GM21619 (cell line): ENCODE measurements around the gene TAC3.

ENCODE experiments used
- ATAC-seq: cut with Tn5 transposase; IDR thresholded peaks from one replicate; pipeline ENCODE4 v1.9.1; 2021; ENCODE audit not compliant: unreplicated experiment

The TAC3 gene

DNA sequence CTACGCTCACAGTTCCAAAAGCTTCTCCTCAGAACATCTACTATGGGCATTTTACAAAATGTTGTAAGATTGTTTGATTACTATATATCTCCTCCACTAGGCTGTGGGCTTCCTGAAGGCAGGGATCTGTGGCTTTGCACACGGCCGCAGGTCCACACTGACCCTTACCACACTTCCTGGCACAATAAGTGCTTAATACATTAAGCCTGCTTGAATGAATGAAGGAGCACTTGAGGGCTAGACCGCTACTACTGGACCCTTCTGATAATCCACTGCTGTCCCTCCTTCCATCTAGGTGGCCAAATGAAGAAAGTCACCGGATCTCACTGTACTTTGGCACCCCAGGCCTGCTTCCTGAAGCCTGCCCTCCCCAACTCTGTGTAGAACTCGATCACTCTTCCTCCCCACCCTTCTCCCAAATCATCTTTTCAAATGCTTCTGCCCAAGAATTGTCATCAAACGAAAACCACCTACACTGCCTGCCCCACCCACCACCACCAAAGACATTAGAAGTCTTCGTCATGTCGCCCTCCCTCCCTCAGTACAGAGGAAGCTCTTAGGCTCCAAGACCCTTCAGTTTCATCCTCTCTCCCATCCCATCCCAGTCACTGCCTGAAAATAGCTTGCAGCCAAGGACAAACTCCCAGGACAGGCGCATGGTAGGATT is 9.4 kb downstream of the TAC3 start:
- no peak for ATAC-seq

DNA sequence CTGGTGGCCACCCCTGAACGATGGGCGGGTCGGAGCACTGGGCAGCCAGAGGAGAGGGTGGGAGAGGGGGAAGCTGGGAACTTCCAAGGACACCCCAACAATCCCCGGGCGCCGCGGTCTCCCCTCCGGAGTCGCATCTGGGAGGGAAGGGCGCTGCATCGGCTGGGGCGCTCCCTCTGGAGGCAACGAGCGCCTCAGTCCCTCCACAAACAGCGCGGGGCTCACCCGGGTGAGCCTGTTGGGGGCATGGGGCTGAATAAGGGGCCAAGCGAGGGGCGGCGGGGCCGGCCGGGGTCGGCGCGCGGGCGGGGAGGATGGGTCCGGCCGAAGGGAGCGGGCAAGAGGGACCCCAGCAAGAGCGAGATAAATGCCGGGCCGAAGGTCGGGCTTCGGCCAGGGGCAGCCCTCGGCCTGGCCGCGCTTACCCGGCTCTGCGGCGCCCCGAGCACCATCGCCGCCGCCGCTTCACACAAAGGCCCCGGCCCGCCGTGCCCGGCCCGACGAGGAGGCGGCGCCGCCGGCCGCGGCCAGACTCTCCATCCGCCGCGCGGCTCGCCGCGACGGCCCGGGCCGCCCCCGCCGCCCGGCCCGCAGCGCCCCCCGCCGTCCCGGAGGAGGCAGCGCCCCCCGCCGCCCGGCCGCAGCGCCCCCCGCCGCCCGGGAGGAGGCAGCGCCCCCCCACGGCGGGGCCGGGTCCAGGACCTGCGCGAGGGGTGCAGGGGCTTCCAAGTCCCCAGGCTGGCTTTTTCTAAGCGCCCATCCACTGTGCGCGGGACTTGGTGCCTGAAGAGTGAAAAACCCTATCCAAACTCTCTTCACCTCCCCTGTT is 10.1 kb downstream of the TAC3 start, which contains the start of gene ZBTB39:
ZBTB39 (minus strand) TSS at position 567 of the 829 bp plus-strand sequence. CDS start 1,629 bp downstream, outside the sequence.
- peak; percentile 59 for ATAC-seq

DNA sequence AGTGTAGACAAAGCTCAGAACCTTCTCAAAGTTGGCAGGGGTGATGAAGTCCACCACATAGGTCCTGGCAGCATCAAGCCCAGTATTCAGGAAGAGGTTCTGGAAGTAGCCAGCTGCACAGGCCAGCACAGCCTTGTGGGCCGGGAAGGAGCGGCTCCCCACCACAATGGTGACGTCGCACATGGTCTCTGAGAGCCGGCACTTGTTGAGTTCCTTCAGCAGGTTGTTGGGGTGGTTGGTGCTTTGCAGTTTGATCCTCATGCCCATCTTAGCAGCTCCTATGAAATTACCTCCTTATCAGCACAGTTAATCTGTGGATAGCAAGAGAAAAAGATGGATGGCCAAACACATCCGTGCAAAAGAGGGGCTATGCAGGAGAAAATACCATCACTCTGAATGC is 11.7 kb downstream of the TAC3 start:
- no peak for ATAC-seq

DNA sequence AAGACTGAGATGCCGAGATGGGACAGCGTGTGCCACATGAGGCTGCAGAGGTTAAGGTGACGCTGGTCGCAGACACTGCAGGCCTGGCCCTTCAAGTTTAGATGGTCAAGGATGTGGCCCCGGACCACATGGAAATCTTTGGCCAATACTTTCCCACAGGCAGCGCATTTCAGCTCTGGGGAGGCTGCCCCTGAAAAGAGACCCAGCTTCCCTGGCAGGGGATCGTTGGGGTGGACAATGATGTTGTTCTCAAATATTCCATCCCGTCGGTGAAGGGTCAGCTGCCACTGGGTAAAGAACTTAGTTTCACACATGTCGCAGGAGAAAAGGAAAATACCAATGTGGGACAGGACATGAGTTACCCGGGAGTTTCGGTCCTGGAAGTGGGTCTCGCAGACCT is 12.9 kb downstream of the TAC3 start:
- no peak for ATAC-seq

DNA sequence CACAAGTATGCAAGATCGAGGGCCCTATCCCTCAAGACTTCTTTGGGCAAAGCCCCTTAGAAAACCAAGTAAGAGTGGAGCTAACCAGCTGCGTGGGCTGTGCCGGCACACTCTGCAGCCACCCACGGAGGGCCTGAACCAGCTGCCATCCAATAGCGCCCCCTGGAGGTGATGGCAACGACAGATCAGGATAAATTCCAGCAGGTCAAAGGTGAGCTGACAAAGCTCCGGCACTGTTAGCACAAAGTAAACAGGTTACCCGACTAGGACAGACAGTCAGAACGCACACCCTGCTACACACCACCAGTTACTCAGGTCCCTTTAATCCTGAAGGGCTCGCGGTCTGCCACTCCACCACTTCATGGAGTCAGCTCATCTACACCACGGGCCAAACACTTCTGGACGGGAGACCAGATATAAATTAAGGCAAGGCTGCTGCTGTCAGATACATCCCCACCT is 14.9 kb downstream of the TAC3 start:
- ATAC-seq = no peak

DNA sequence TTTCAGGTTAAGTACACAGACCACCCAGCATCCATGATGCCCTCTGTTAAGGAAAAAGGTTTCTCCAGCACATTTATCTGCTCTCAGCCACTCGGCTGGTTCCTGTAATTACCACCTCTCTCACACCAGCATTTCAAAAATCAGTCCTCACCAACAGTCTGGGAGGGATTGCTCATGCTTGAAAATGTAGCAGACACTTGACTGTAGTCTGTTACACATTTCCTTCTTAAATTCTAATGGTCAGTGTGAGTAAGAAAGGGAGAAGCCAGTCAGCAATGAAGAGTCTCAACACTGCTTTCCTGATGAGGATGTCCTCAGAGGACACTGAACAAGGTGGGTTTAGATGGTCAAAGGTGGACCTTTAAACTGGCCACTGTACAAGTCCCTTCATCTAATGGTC is 15.9 kb downstream of the TAC3 start:
- no peak for ATAC-seq

DNA sequence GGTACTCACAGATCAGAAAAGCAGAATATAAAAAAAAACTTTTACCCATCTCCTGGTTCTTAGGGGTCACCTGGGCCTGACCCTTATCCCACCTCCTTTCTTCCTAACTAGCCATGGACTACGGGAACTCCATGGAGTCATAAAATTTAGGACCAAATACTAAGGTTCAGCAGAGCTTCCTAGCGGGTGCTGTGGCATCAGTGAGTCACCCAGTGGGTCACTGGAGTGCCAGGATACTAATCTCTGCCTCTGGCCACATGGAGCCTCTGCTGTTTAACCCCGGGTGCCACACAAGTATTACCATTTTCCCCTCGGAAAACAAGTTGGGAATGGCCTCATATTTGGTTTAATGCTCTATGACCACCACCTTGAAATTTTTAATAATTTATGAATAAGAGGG is 16.9 kb downstream of the TAC3 start:
- no peak for ATAC-seq

DNA sequence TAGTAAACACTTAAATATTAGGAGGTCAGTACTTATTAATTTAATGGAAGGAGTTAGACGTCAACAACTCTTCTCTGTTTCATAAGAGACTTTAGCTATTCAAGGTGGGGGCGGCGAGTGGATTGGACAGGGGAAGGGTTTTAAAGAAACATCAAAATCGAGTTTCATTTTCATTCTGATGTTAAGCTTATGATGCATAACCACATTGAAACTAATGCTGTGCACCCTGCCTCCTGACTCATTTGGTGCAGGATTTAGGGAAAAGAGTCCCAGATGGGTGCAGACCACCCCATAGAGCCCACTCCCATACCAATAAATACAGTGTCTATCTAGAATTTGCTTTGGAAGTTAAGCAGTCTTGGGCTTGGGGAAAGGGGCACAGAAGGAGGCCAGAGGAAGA is 17.3 kb downstream of the TAC3 start:
- ATAC-seq = peak; percentile 73

DNA sequence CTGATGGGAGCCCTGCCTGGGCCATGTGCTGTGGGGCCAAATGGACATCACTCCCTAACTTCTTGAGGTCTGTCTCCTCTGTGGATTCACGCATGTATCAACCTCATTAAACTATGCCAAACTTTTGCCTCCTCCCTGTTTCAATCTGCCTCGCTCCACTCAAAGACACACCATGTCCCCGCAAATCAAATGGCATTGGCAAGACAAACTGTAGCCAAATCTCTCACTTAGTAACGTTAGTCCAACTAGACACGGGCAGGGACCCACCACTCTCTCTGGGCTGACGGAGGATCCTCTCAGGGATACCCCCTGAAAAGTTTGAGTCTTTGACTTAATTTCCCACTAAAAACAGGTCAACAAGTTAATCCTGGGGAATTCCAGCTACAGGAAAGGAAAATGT is 18.0 kb downstream of the TAC3 start:
- no peak for ATAC-seq

DNA sequence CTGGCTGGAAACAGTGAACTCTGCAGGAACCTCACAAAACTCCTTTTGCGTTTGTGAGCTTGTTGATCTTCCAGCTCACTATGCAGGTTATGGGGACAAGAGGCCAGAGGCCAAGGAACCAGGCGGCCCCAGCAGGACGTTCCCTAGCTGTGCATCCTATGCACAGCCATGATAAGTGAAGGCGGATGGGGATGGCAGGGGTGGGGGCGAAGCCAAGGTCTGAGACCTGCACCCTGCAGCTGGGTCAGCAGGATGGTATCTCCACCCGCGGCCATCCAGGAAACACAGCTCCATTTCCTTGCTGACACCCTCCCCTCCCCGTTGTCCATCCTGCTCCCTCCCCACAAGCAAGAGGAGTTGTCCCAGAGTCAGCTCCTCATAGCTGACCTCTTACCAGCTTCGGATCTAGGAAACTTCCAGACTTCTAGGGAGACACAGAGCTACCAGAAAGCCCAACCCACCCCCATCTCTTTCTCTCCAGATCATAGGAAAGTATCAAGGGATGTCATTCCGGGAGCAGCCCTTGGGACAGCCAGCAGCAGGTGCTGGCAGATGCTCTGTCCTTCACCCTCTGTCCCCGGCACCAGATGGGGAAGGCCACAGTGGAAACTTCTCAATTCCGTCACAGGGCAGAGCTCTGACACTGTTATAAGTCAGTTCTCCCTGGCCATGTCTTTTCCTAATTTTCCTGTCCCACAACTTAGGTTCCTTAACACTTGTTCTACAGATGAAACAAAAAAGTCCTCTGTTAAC is 19.4 kb downstream of the TAC3 start:
- ATAC-seq = no peak

DNA sequence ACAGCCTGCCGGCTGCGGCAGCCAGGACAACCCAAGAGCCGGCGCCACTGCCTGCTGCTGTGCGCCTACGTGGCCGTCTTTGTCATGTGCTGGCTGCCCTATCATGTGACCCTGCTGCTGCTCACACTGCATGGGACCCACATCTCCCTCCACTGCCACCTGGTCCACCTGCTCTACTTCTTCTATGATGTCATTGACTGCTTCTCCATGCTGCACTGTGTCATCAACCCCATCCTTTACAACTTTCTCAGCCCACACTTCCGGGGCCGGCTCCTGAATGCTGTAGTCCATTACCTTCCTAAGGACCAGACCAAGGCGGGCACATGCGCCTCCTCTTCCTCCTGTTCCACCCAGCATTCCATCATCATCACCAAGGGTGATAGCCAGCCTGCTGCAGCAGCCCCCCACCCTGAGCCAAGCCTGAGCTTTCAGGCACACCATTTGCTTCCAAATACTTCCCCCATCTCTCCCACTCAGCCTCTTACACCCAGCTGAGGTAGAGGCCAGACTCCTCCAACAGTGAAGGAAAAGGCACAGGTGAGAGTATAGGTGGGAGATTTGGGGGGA is 20.3 kb downstream of the TAC3 start:
- no peak for ATAC-seq

DNA sequence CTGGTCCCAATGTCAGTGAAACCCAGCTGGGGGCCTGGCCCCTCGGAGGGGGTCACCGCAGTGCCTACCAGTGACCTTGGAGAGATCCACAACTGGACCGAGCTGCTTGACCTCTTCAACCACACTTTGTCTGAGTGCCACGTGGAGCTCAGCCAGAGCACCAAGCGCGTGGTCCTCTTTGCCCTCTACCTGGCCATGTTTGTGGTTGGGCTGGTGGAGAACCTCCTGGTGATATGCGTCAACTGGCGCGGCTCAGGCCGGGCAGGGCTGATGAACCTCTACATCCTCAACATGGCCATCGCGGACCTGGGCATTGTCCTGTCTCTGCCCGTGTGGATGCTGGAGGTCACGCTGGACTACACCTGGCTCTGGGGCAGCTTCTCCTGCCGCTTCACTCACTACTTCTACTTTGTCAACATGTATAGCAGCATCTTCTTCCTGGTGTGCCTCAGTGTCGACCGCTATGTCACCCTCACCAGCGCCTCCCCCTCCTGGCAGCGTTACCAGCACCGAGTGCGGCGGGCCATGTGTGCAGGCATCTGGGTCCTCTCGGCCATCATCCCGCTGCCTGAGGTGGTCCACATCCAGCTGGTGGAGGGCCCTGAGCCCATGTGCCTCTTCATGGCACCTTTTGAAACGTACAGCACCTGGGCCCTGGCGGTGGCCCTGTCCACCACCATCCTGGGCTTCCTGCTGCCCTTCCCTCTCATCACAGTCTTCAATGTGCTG is 21.0 kb downstream of the TAC3 start:
- no peak for ATAC-seq

DNA sequence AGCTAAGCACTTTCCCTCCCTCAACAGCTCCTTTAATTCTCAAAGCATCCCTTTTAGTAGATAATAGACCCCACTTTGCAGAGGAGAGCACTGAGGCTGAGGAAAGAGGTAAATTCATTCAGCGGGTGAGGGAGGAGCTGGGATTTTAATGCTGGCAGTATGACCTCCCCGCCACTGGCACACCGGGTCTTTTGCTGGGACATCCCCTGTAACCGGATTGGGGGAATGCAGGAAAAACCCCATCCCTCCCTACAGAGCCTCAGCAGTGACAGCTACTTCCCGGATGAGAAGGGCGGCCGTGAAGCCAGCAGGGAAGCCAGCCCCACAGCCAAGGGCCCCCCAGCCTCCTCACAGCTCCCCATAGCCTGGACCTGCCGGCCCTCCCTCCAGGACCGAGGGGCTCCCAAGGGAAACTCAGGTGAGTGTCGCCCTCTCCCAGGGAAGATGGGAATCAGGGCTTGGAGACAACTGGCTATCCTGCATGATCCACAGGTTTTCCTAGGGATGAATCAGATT is 22.0 kb downstream of the TAC3 start:
- ATAC-seq = no peak

DNA sequence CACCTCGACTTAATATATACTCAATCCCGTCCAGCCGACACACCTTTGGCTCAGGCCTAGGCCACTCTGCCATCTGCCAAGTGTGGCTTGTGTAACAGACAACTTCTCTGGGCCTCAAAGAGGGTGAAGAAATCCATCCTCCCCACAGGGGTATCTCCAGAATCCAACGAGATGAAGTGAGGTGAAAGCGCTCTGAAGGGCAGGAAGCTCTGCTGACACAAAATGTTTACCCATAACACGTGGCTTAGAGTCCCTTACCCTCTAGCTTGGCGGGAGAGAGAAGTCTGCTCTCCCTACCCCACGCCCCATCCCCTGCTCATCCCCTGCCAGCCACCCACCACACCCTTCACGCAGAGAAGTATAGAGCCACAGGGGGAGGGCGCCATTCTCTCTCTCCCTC is 23.0 kb downstream of the TAC3 start:
- ATAC-seq = no peak

DNA sequence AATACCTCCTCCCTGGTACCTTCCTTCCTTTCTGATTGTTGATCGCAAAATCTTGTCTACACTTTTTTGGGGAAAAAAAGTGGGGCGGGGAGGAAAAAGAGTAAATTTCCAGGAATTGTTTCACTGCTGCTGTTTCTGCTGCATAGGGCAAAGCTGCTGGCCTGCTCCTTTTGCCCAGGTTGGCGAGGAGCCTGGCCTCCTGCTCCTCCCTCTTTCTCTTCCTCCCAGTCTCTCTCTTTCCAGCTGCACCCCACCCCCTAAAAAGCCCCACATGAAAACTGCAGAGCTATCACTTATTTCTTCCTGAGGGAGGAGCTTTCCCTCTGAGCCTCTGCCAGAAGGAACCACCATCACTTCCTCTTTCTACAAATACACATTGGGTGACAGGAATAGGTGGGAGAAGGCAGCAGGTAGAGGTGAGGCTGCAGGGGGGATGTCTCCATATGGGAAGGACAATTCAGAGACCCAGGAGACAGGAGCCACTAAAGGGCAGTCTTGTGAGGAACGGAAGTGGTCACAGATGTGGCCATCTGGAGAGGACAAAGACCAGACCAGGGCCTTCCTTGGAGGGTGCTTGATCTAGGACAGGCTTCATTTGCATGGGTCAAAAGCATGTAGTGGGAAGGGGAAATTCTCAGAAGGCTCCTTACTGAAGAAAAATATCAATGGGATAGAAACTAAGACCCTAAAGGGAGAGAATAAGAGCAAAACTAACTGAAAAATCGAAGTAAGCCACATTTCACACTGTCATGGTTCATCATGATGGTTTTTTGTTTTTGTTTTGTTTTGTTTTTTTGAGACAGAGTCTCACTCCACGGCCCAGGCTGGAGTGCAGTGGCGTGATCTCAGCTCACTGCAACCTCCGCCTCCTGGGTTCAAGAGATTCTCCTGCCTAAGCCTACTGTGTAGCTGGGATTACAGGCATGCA is 24.7 kb downstream of the TAC3 start:
- ATAC-seq = no peak

DNA sequence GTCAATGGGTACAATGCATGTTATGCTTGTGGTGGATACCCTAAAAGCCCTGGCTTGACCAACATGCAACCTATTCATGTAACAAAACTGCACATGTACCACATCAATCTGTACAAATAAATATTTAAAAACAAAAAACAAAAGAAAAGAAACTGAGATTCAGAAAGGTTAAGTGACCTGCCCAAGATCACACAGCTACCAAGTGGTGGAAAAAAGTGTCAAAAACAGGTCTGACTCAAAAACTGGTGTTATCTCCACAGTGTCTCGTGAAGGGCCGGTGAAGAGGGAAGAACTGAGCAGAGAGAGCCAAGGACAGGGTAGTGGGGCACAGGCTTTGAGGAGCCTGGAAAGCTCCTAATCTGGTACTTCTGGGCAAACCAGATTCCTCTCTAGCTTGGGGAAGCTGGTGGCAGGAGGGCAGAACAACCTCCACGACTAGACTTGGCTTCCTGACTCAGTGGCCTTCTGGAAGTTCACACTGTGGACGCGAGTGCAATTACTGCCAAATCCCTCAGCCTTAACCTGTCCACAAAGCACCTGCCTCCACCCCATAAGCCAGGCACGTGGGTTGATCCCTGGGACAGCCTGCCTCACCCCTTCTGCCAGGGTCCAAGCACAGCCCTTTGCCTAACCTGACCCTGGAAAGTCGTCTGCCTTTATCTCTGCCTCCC is 25.5 kb downstream of the TAC3 start:
- no peak for ATAC-seq

DNA sequence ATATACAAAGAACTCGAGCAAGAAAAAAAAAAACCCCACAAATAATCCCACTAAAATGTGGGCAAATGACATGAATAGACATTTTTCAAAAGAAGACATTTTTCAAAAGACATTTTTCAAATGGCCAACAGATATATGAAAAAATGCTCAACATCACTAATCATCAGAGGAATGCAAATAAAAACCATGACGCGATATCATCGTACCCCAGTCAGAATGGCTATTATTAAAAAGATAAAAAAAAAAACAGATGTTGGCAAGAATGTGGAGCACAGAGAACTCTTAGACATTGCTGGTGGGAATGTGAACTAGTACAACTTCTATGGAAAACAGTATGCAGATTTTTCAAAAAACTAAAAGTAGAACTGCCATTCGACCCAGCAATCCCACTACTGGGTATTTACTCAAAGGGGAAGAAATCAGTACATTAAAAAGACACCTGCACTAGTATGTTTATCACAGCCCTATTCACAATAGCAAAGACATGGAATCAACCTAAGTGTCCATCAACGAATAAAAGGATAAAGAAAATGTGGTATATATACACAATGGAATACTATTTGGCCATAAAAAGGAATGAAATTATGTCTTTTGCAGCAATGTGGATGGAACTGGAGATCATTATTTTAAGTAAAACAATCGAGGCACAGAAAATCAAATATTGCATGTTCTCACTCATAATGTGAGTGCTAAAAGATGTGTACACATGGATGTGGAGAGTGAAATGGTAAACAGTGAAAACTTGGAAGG is 26.3 kb downstream of the TAC3 start:
- no peak for ATAC-seq

DNA sequence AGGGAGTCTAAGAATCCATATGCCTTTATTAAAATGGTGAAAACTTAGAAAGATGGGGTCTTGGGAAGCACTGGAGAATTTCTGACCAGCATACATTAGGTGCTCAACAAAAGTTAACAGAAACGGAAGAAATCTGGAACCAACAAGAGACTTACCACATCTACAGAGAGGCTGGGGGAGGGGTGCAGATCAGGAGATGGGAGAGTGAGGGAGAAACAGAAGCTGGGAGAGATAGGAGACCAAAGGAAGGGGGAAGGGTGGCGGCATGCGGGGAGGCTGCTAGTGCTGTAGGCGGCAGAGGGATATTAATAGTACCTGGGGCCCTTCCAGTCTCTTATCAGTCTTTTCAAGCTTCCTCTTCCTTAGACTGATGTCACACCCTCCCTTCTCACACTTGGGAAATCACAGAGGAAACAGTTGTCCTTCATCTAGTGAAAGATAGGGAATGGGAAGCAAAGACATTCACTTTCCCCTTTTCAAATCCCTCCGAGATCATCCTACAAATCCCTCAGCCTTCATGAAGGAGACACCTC is 28.1 kb downstream of the TAC3 start:
- ATAC-seq = no peak
